PC-3 (cell line): ENCODE measurements around the gene ABCA8. TPM values are rescaled to one million over a fixed set of nuclear protein-coding genes. Genes with fewer than 3 reads are reported as not detected.

Source experiments
- ATAC-seq: fragments of 200-7000 bp; cut with Tn5 transposase; 2 replicates; pipeline ENCODE4 v1.9.1; 2020; ENCODE audit warnings: mild to moderate bottlenecking, moderate library complexity
- BruUV-seq: library from RNA; stranded (reverse); fragments of 400-500 nt; replicated peaks from 2 replicates; lab custom pipeline; 2021; lab: Mats Ljungman, UMichigan
- CTCF ChIA-PET: fragments of 300-600 bp; sonication (Branson Sonifier 250); formaldehyde crosslinking; loops from one replicate; lab custom pipeline; 2022; ENCODE audit warnings: antibody characterized with exemption; lab: Charles Lee
- POLR2A ChIA-PET: fragments of 300-600 bp; sonication (Branson Sonifier 250); formaldehyde crosslinking; loops from one replicate; lab custom pipeline; 2022; ENCODE audit warnings: antibody characterized with exemption; ENCODE audit not compliant: unreplicated experiment; lab: Charles Lee
- DNase-seq: peaks from one replicate; pipeline ENCODE4 v3.0.0-alpha.2; 2015
- H2AFZ ChIP-seq: fragments of 300-600 bp; sonication (generic); 2 replicates; pipeline ENCODE4 v1.6.0; 2016; ENCODE audit warnings: antibody characterized with exemption, low read length
- H3F3A ChIP-seq: fragments of 300-600 bp; sonication (generic); one replicate; pipeline ENCODE4 v1.6.0; 2017; ENCODE audit warnings: antibody characterized with exemption, low read length, control low read depth, mild to moderate bottlenecking; ENCODE audit not compliant: unreplicated experiment
- H3K27ac ChIP-seq: fragments of 300-600 bp; sonication (generic); 2 replicates; pipeline ENCODE4 v1.5.1; 2016; ENCODE audit warnings: mild to moderate bottlenecking, low read length
- H3K27me3 ChIP-seq: fragments of 300-600 bp; sonication (generic); 2 replicates; pipeline ENCODE4 v1.6.1; 2016; ENCODE audit warnings: low read length, mixed read lengths
- H3K36me3 ChIP-seq: fragments of 300-600 bp; sonication (generic); 2 replicates; pipeline ENCODE4 v1.6.1; 2016; ENCODE audit warnings: low read depth, mixed run types, low read length, mixed read lengths
- H3K4me1 ChIP-seq: fragments of 300-600 bp; sonication (generic); 2 replicates; pipeline ENCODE4 v1.5.1; 2016; ENCODE audit warnings: low read length; ENCODE audit not compliant: insufficient read depth
- H3K4me2 ChIP-seq: fragments of 300-600 bp; sonication (generic); 2 replicates; pipeline ENCODE4 v1.6.0; 2016; ENCODE audit warnings: low read length
- H3K4me3 ChIP-seq: fragments of 300-600 bp; sonication (generic); 2 replicates; pipeline ENCODE4 v1.5.1; 2016; ENCODE audit warnings: mild to moderate bottlenecking, low read length, mixed read lengths
- H3K79me2 ChIP-seq: fragments of 300-600 bp; sonication (generic); 2 replicates; pipeline ENCODE4 v1.6.1; 2017; ENCODE audit warnings: low read length, mixed read lengths
- H3K9ac ChIP-seq: fragments of 300-600 bp; sonication (generic); 2 replicates; pipeline ENCODE4 v1.6.0; 2016; ENCODE audit warnings: mild to moderate bottlenecking, low read length
- H3K9me2 ChIP-seq: fragments of 300-600 bp; sonication (generic); replicated peaks from 2 replicates; pipeline ENCODE4 v1.6.1; 2016; ENCODE audit warnings: mixed run types, low read length, mixed read lengths
- H3K9me3 ChIP-seq: fragments of 300-600 bp; sonication (generic); 2 replicates; pipeline ENCODE4 v1.6.1; 2016; ENCODE audit warnings: low read length, mixed read lengths
- H4K20me1 ChIP-seq: fragments of 300-600 bp; sonication (generic); 2 replicates; pipeline ENCODE4 v1.6.1; 2016; ENCODE audit warnings: low read length, mixed read lengths
- EZH2 ChIP-seq: fragments of 300-600 bp; sonication (generic); IDR thresholded peaks from one replicate; pipeline ENCODE4 v1.6.1; 2017; ENCODE audit warnings: antibody characterized with exemption, mild to moderate bottlenecking, low read length; ENCODE audit not compliant: unreplicated experiment
- EZH2phosphoT487 ChIP-seq: fragments of 300-600 bp; sonication (generic); IDR thresholded peaks from 2 replicates; pipeline ENCODE4 v1.6.1; 2018; ENCODE audit warnings: mild to moderate bottlenecking, antibody characterized with exemption, low read length, borderline replicate concordance
- intact Hi-C: fragments of 100-400 bp; cut with micrococcal nuclease; formaldehyde crosslinking; loops from 2 replicates; pipeline ENCODE4 v1.9.0; 2023
- total RNA-seq: library from RNA; depleted of rRNA; stranded (reverse); fragments of >200 nt; gene quantifications from 2 replicates; pipeline ENCODE4 v1.2.3, GENCODE V29; 2014
- TF ChIP-seq, protein P1 (sequence below): fragments of 300-600 bp; sonication (generic); conservative IDR thresholded peaks from 2 replicates; pipeline ENCODE4 v1.5.1; 2017; ENCODE audit warnings: antibody characterized with exemption, low read depth, mild to moderate bottlenecking, low read length

Gene ABCA8
- total RNA-seq, 1 experiment from 2014 or later, result 0.22 TPM

- no peaks in the 10 kb centered on the region for H3K36me3 ChIP-seq
- peaks cover 12% of the 10 kb centered on the region for H3K27me3 ChIP-seq
- no peak overlapping the region for H3K27ac ChIP-seq
- DNase-seq, result no peak
- BruUV-seq, result no TSS peak
- no peak for ATAC-seq
- CTCF ChIA-PET, result no interaction called here
- H4K20me1 ChIP-seq, result no peaks in the 10 kb centered on the region
- no peaks in the 10 kb centered on the region for H3K4me1 ChIP-seq
- H3K9me3 ChIP-seq, result no peaks in the 10 kb centered on the region
- H2AFZ ChIP-seq, result no peak overlapping the region
- H3K9me2 ChIP-seq, result no peaks in the 10 kb centered on the region
- POLR2A ChIA-PET, result no interaction called here
- no peak overlapping the region for H3K9ac ChIP-seq
- H3K4me2 ChIP-seq, result no peak overlapping the region
- no peak overlapping the region for H3K4me3 ChIP-seq
- H3K79me2 ChIP-seq, result no peaks in the 10 kb centered on the region
- TF ChIP-seq, protein P1, sequence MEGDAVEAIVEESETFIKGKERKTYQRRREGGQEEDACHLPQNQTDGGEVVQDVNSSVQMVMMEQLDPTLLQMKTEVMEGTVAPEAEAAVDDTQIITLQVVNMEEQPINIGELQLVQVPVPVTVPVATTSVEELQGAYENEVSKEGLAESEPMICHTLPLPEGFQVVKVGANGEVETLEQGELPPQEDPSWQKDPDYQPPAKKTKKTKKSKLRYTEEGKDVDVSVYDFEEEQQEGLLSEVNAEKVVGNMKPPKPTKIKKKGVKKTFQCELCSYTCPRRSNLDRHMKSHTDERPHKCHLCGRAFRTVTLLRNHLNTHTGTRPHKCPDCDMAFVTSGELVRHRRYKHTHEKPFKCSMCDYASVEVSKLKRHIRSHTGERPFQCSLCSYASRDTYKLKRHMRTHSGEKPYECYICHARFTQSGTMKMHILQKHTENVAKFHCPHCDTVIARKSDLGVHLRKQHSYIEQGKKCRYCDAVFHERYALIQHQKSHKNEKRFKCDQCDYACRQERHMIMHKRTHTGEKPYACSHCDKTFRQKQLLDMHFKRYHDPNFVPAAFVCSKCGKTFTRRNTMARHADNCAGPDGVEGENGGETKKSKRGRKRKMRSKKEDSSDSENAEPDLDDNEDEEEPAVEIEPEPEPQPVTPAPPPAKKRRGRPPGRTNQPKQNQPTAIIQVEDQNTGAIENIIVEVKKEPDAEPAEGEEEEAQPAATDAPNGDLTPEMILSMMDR, result no peak
- TF ChIP-seq EZH2phosphoT487, result no peak
- TF ChIP-seq EZH2, result no peak
- intact Hi-C loops, result no loop called here
- no peaks in the 10 kb centered on the region for H3F3A ChIP-seq
Measured at GRCh38 chr17:68871447-68871846, 83.7 kb downstream of the ABCA8 start.

GRCh38 chr17:68870976-68871375 is 84.2 kb downstream of the ABCA8 start:
- no peak overlapping the region for H3K4me2 ChIP-seq
- intact Hi-C loops, result no loop called here
- no peak overlapping the region for H3K9ac ChIP-seq
- no peak overlapping the region for H2AFZ ChIP-seq
- H3K4me3 ChIP-seq, result no peak overlapping the region
- no peaks in the 10 kb centered on the region for H3K9me2 ChIP-seq
- TF ChIP-seq EZH2, result no peak
- TF ChIP-seq, protein P1, result no peak
- TF ChIP-seq EZH2phosphoT487, result no peak
- H4K20me1 ChIP-seq, result no peaks in the 10 kb centered on the region
- DNase-seq (no peak), ATAC-seq (no peak)
- H3K36me3 ChIP-seq, result no peaks in the 10 kb centered on the region
- H3K27ac ChIP-seq, result no peak overlapping the region
- POLR2A ChIA-PET, result no interaction called here
- no peaks in the 10 kb centered on the region for H3K9me3 ChIP-seq
- H3K27me3 ChIP-seq, result peaks cover 7% of the 10 kb centered on the region
- no peaks in the 10 kb centered on the region for H3K79me2 ChIP-seq
- H3F3A ChIP-seq, result no peaks in the 10 kb centered on the region
- no TSS peak for BruUV-seq
- CTCF ChIA-PET, result no interaction called here
- H3K4me1 ChIP-seq, result no peaks in the 10 kb centered on the region

DNA sequence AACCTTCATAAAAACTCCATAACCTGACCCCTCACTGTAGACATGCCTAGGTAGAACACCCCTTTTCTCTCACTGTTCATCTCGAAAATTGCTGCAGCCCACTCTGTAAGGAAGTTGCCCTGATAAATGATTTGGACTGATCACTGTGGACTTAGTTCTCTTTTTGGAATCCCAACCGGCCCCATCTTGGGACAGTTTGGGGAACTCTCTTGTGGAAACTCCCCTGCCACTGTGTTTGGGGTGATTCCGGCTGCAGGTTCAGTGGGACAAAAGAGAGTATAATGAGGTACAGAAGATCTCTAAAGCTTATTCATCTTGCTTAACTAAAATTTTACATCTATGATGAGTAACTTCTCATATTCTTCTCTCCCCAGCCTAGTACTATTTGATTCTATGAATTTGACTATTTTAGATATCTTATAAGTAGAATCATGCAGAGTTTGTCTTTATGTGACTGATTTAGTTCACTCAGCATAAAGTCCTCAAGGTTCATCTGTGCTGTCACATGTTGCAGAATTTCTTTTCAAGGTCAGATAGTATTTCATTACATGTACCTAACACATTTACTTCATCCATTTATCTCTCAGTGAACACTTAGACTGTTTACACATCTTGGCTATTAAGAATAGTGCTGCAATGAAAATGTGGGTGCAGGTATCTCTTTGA is 84.9 kb downstream of the ABCA8 start:
- peaks cover under 1% of the 10 kb centered on the region for H3K27me3 ChIP-seq

More for the DNA sequence above, 84.9 kb downstream of the ABCA8 start:
- CTCF ChIA-PET, result no interaction called here
- Histone ChIP-seq H2AFZ (no peak overlapping the region), H3K9ac (no peak overlapping the region), H3K4me1 (no peaks in the 10 kb centered on the region), H4K20me1 (no peaks in the 10 kb centered on the region), H3K79me2 (no peaks in the 10 kb centered on the region), H3K4me3 (no peak overlapping the region), H3F3A (no peaks in the 10 kb centered on the region), H3K27ac (no peak overlapping the region), H3K36me3 (no peaks in the 10 kb centered on the region), H3K9me2 (0 out of 2 replicates have a peak, but pooled peaks cover 3% of the 10 kb centered on the region), H3K4me2 (no peak overlapping the region), H3K9me3 (no peaks in the 10 kb centered on the region)
- TF ChIP-seq EZH2phosphoT487, result no peak
- TF ChIP-seq EZH2, result no peak
- TF ChIP-seq, protein P1, result no peak
- intact Hi-C loops, result no loop called here
- no TSS peak for BruUV-seq
- ATAC-seq, result no peak
- POLR2A ChIA-PET, result no interaction called here
- DNase-seq, result no peak
